Measurements from ENCODE around the gene PAK6. TPM values are rescaled to one million over a fixed set of nuclear protein-coding genes. Genes with fewer than 3 reads are reported as not detected.

PAK6 gene
- polyA plus RNA-seq, 1 experiment: not detected

DNA sequence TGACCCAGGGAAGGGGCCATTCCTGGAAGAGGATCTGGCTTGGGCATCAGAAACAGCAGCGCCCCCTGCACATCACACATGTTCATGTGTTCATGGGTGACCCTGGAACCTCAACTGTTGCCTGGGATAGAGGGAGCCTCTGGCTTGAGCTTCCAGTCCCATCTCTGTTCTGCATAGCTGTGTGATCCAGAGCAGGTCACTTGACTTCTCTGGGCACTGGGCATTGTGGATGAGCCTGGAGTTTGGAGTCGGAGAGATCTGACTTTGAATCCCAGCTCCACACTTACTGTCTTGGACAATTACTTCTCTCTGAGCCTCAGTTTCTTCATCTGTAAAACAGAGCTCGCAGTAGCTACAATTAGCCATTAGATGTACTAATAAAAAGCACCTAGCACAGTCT is 15.6 kb downstream of the PAK6 start:
- Histone ChIP-seq H3K36me3 (ENCODE audit: control insufficient read depth, insufficient read depth, low read length) (no peaks in the 10 kb centered on the region), H3K27me3 (ENCODE audit: control insufficient read depth, insufficient read depth, low read length) (peaks cover 45% of the 10 kb centered on the region), H3K4me3 (ENCODE audit: low read depth, low read length) (no peak overlapping the region)
- no peak for TF ChIP-seq CTCF (IDR thresholded peaks at IDR 0.05; ENCODE audit: insufficient read depth, low read depth, low read length)
- POLR2A ChIA-PET: no interaction called here
- DNase-seq (ENCODE audit: low read depth): no peak
- CTCF ChIA-PET: interaction anchor here (0.8 to 2.9 kb wide), 5 partner anchors 9 to 37 kb away, joined by 3 to 17 read pairs (median 3); no protein-coding TSS in a partner anchor

- no peak for DNase-seq (ENCODE audit: low read depth)
- H3K4me3 ChIP-seq (ENCODE audit: low read depth, low read length): no peak overlapping the region
- ChIA-PET POLR2A (no interaction called here), CTCF (interaction anchor here (0.8 to 2.9 kb wide), 5 partner anchors 8 to 37 kb away, joined by 3 to 17 read pairs (median 3); no protein-coding TSS in a partner anchor)
- peaks cover 45% of the 10 kb centered on the region for H3K27me3 ChIP-seq (ENCODE audit: control insufficient read depth, insufficient read depth, low read length)
- TF ChIP-seq CTCF (IDR thresholded peaks at IDR 0.05; ENCODE audit: insufficient read depth, low read depth, low read length): no peak
- H3K36me3 ChIP-seq (ENCODE audit: control insufficient read depth, insufficient read depth, low read length): no peaks in the 10 kb centered on the region
Observed at GRCh38 chr15:40255033-40255432, 16.2 kb downstream of the PAK6 start.

- Histone ChIP-seq H3K4me3 (ENCODE audit: low read depth, low read length) (no peak overlapping the region), H3K36me3 (ENCODE audit: control insufficient read depth, insufficient read depth, low read length) (no peaks in the 10 kb centered on the region), H3K27me3 (ENCODE audit: control insufficient read depth, insufficient read depth, low read length) (peaks cover 35% of the 10 kb centered on the region)
- no peak for DNase-seq (ENCODE audit: low read depth)
- TF ChIP-seq CTCF (IDR thresholded peaks at IDR 0.05; ENCODE audit: insufficient read depth, low read depth, low read length): no peak
- CTCF ChIA-PET: interaction anchor here (2.8 kb wide), 1 partner anchor 17 kb away, joined by 21 read pairs; no protein-coding TSS in a partner anchor
- POLR2A ChIA-PET: no interaction called here
Observed at GRCh38 chr15:40256638-40257235, 17.9 kb downstream of the PAK6 start.

- Histone ChIP-seq H3K27me3 (ENCODE audit: control insufficient read depth, insufficient read depth, low read length) (peaks cover 30% of the 10 kb centered on the region), H3K36me3 (ENCODE audit: control insufficient read depth, insufficient read depth, low read length) (no peaks in the 10 kb centered on the region), H3K4me3 (ENCODE audit: low read depth, low read length) (no peak overlapping the region)
- TF ChIP-seq CTCF (IDR thresholded peaks at IDR 0.05; ENCODE audit: insufficient read depth, low read depth, low read length): no peak
- ChIA-PET CTCF (interaction anchor here (0.9 to 2.8 kb wide), 5 partner anchors 15 to 212 kb away, joined by 3 to 21 read pairs (median 3); no protein-coding TSS in a partner anchor), POLR2A (no interaction called here)
- DNase-seq (ENCODE audit: low read depth): no peak
Observed at GRCh38 chr15:40257656-40258450, 19.0 kb downstream of the PAK6 start.

GRCh38 chr15:40258544-40258943 is 19.7 kb downstream of the PAK6 start:
- Histone ChIP-seq H3K27me3 (ENCODE audit: control insufficient read depth, insufficient read depth, low read length) (peaks cover 23% of the 10 kb centered on the region), H3K4me3 (ENCODE audit: low read depth, low read length) (no peak overlapping the region), H3K36me3 (ENCODE audit: control insufficient read depth, insufficient read depth, low read length) (no peaks in the 10 kb centered on the region)
- TF ChIP-seq CTCF (IDR thresholded peaks at IDR 0.05; ENCODE audit: insufficient read depth, low read depth, low read length): no peak
- POLR2A ChIA-PET: no interaction called here
- CTCF ChIA-PET: interaction anchor here (0.9 to 2.8 kb wide), 4 partner anchors 15 to 21 kb away, joined by 3 to 21 read pairs (median 4); no protein-coding TSS in a partner anchor
- DNase-seq (ENCODE audit: low read depth): no peak

All from BJ (cell line).